HFF-Myc (cell line): ENCODE data around the gene SLC38A3.

Experiments used
- DNase-seq: peaks from one replicate; pipeline ENCODE4 v3.0.0-alpha.2; 2011; ENCODE audit warnings: low read depth; ENCODE audit errors: extremely low read depth
- H3K4me3 ChIP-seq: replicated peaks from 2 replicates; pipeline ENCODE4 v1.5.1; 2011; ENCODE audit warnings: low read depth, mild to moderate bottlenecking, control low read depth, low read length
- CTCF ChIP-seq: IDR thresholded peaks from 2 replicates; pipeline ENCODE4 v1.5.1; 2012; ENCODE audit warnings: mild to moderate bottlenecking, low read depth, low read length, control low read depth; ENCODE audit errors: missing control alignments

The SLC38A3 gene

GRCh38 chr3:50190936-50191660 is 14.0 kb upstream of the SLC38A3 start, which contains the start of gene GNAT1:
Gene GNAT1, plus strand, starts transcription at chr3:50191610. Its CDS starts 116 bp downstream, at chr3:50191726.
- no peak for TF ChIP-seq CTCF
- no peak for DNase-seq

GRCh38 chr3:50192124-50192523 is 12.9 kb upstream of the SLC38A3 start:
- no peak overlapping the region for H3K4me3 ChIP-seq
- DNase-seq = no peak
- no peak for TF ChIP-seq CTCF

More at GRCh38 chr3:50190936-50191660, 14.0 kb upstream of the SLC38A3 start, which contains the start of gene GNAT1:
- H3K4me3 ChIP-seq = no peak within 1 kb of the TSS

DNA sequence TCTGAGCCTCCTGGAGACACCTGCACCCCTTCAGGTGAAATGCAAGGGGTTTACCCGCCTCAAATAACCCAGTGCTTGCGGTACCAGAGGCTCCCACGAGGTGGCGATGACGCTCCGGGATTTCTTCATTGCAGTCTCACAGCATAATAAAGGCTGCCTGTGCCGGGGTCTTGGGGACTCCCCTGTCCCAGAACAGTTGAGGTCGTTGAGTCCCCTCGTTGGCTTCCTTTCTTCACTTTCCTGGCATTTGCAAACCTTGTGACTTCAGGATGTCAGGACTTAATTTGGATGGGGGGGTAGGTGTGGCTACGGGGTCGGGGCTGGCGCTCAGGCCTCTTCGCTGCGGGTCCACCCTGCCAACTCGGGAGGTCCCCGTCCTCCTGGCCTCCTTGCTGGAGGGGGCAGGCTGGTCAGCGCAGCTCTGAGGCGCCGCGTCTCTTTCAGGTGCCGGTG is 12.4 kb upstream of the SLC38A3 start:
- DNase-seq = peak; percentile 33
- no peak overlapping the region for H3K4me3 ChIP-seq
- peak; percentile 94 for TF ChIP-seq CTCF

DNA sequence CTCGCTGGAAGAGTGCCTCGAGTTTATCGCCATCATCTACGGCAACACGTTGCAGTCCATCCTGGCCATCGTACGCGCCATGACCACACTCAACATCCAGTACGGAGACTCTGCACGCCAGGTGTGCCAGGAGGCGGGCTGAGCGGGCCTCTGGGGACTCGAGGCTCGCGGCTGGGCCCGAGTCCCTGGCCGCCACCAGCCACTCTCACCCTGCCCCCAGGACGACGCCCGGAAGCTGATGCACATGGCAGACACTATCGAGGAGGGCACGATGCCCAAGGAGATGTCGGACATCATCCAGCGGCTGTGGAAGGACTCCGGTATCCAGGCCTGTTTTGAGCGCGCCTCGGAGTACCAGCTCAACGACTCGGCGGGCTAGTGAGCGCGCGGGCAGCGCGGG is 11.8 kb upstream of the SLC38A3 start:
- TF ChIP-seq CTCF = no peak
- H3K4me3 ChIP-seq = no peak overlapping the region
- DNase-seq = no peak

GRCh38 chr3:50193746-50194127 is 11.3 kb upstream of the SLC38A3 start:
- TF ChIP-seq CTCF = no peak
- H3K4me3 ChIP-seq = no peak overlapping the region
- DNase-seq = no peak

DNA sequence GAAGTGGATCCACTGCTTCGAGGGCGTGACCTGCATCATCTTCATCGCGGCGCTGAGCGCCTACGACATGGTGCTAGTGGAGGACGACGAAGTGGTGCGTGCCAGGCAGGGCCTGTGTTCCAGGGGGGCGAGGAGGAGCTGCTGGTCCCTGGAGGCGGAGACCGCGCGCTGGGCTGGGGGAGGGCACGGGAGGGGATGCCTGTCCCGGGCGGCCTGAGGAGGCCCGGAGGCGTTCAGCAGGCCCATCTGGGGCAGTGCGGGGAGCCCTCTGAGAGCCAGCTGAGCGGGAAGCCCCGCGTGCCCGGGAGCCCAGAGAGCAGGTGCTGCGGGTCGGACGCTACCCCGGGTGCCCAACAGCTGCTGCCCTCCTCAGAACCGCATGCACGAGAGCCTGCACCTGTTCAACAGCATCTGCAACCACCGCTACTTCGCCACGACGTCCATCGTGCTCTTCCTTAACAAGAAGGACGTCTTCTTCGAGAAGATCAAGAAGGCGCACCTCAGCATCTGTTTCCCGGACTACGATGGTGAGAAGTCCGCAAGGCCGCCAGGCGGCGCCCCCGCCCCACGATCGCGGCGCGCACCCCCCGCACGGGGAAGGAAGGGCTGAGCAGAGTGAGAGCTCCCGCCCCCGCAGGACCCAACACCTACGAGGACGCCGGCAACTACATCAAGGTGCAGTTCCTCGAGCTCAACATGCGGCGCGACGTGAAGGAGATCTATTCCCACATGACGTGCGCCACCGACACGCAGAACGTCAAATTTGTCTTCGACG is 10.8 kb upstream of the SLC38A3 start:
- TF ChIP-seq CTCF = peak; percentile 88
- no peak for DNase-seq
- no peak overlapping the region for H3K4me3 ChIP-seq
